Hematopoietic multipotent progenitor cell treated with erythropoietin and hydrocortisone succinate and interleukin-3 and kit ligand, for 17 days (in vitro differentiated cells): ENCODE measurements around the gene OGFRL1.

ENCODE experiments used
- DNase-seq: peaks from one replicate; pipeline ENCODE4 v3.0.0-alpha.2; 2015; ENCODE audit warnings: low spot score

Gene OGFRL1

GRCh38 chr6:71287038-71287437 lies 1.6 kb upstream of the OGFRL1 start:
- no peak for DNase-seq

GRCh38 chr6:71287926-71288227 lies 734 bp upstream of the OGFRL1 start:
- no peak for DNase-seq

- peak; percentile 20 for DNase-seq
Measured at GRCh38 chr6:71289039-71289801, 609 bp downstream of the OGFRL1 start.

GRCh38 chr6:71289802-71290175 lies 1.2 kb downstream of the OGFRL1 start:
- no peak for DNase-seq

- no peak for DNase-seq
Measured at GRCh38 chr6:71290611-71291010, 2.0 kb downstream of the OGFRL1 start.

GRCh38 chr6:71292001-71292400 lies 3.4 kb downstream of the OGFRL1 start:
- DNase-seq = no peak

GRCh38 chr6:71294121-71294523 lies 5.5 kb downstream of the OGFRL1 start:
- no peak for DNase-seq

- no peak for DNase-seq
Measured at GRCh38 chr6:71298459-71298858, 9.8 kb downstream of the OGFRL1 start.

- no peak for DNase-seq
Measured at GRCh38 chr6:71299541-71300470, 11.2 kb downstream of the OGFRL1 start.

- no peak for DNase-seq
Measured at GRCh38 chr6:71300561-71301168, 12.1 kb downstream of the OGFRL1 start.

- DNase-seq = no peak
Measured at GRCh38 chr6:71301546-71301945, 12.9 kb downstream of the OGFRL1 start.

- DNase-seq = no peak
Measured at GRCh38 chr6:71309656-71310055, 21.0 kb downstream of the OGFRL1 start.

GRCh38 chr6:71310261-71310660 lies 21.6 kb downstream of the OGFRL1 start:
- no peak for DNase-seq

GRCh38 chr6:71312089-71312488 lies 23.5 kb downstream of the OGFRL1 start:
- DNase-seq = no peak

GRCh38 chr6:71317441-71317840 lies 28.8 kb downstream of the OGFRL1 start:
- no peak for DNase-seq

GRCh38 chr6:71320041-71320440 lies 31.4 kb downstream of the OGFRL1 start:
- no peak for DNase-seq

- no peak for DNase-seq
Measured at GRCh38 chr6:71321314-71321713, 32.7 kb downstream of the OGFRL1 start.

GRCh38 chr6:71324194-71324785 lies 35.7 kb downstream of the OGFRL1 start:
- no peak for DNase-seq

- DNase-seq = no peak
Measured at GRCh38 chr6:71326611-71327010, 38.0 kb downstream of the OGFRL1 start.

GRCh38 chr6:71330501-71330900 lies 41.9 kb downstream of the OGFRL1 start:
- no peak for DNase-seq

GRCh38 chr6:71332012-71332411 lies 43.4 kb downstream of the OGFRL1 start:
- DNase-seq = no peak

GRCh38 chr6:71333050-71333449 lies 44.4 kb downstream of the OGFRL1 start:
- no peak for DNase-seq

GRCh38 chr6:71333697-71334096 lies 45.1 kb downstream of the OGFRL1 start:
- no peak for DNase-seq
